Immature natural killer cell (primary cell): ENCODE measurements around the gene IFI16. TPM values are rescaled to one million over a fixed set of nuclear protein-coding genes. Genes with fewer than 3 reads are reported as not detected.
"Not testable (repeated sequence)": the region's sequence is repeated elsewhere in the genome, so short reads cannot be mapped to it uniquely, and the experiment has no call there.

Experiments used
- DNase-seq, 3 donors: peaks; one replicate each; pipeline ENCODE4 v3.0.0; 2022; ENCODE audit warnings: mixed read lengths in 1 of 3
- H3K27ac Mint-ChIP-seq, 6 donors: one replicate each; pipeline ENCODE4 v1.8.0; 2020; ENCODE audit warnings: mixed read lengths in 6 of 6, mild to moderate bottlenecking in 5 of 6, inconsistent platforms in 4 of 6, moderate library complexity in 3 of 6
- H3K27me3 Mint-ChIP-seq, 3 donors: one replicate each; pipeline ENCODE4 v1.8.0; 2020 to 2021; ENCODE audit warnings: low read depth in 3 of 3, mild to moderate bottlenecking in 3 of 3, mixed read lengths in 3 of 3, moderate library complexity in 3 of 3, inconsistent platforms in 1 of 3
- H3K36me3 Mint-ChIP-seq, 3 donors: one replicate each; pipeline ENCODE4 v1.8.0; 2020; ENCODE audit warnings: mixed read lengths in 3 of 3, inconsistent platforms in 2 of 3, mild to moderate bottlenecking in 2 of 3
- H3K4me1 Mint-ChIP-seq, 2 donors: one replicate each; pipeline ENCODE4 v1.8.0; 2020; ENCODE audit warnings: inconsistent platforms in 2 of 2, mild to moderate bottlenecking in 2 of 2, mixed read lengths in 2 of 2, moderate library complexity in 1 of 2
- H3K4me3 Mint-ChIP-seq, 5 donors: one replicate each; pipeline ENCODE4 v1.8.0; 2020; ENCODE audit warnings: mild to moderate bottlenecking in 5 of 5, mixed read lengths in 5 of 5, inconsistent platforms in 3 of 5, moderate library complexity in 3 of 5
- H3K9me3 Mint-ChIP-seq, 6 donors: one replicate each; pipeline ENCODE4 v1.8.0; 2020; ENCODE audit warnings: mild to moderate bottlenecking in 6 of 6, mixed read lengths in 6 of 6, inconsistent platforms in 4 of 6, moderate library complexity in 3 of 6
- polyA plus RNA-seq, 3 donors: library from polyadenylated mRNA; unstranded; fragments of 300-500 nt; fragmentation: Illumina TruSeq; gene quantifications; one replicate each; pipeline ENCODE4 v1.2.3, GENCODE V29; 2021

Gene IFI16
- polyA plus RNA-seq, 3 donors from 2014 or later, result 78.8 to 205 (median 80.3) TPM

DNA sequence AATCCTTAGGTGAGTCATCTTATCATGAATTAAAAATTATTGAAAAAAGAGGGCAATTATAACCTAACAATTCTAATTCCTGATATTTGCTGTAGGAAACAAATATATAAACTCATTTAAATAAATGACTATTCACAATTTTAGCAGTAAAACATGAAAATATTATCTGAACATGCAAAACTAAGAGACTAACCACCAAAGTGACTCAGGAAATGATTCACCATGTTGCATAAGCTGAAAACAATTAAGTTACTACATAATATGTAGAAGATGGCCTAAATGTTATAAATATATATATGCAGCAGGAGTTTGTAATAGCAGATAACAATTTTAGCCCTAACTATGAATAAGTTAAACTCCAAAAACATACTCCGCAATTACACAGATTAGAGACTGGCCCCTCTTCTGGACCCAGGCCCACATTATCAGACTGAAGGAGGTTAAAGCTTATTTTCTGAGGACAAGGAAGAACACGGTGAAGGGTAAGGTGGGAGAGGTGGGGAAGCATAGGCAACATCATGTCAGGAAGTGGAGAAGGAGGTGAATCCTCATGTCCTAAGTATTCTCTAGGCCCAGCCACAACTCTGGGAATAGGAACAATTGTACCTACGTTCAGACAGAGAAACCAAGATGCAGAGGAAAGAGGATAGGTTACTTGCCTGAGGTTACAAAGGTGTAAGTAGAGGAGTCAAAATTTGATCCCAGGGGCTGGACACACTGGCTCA lies 82.5 kb downstream of the IFI16 start:
- H3K27me3 Mint-ChIP-seq, result peaks cover 0 to 2% (median 0%) of the 10 kb centered on the region in 3 donors
- H3K4me3 Mint-ChIP-seq, result peak overlapping the region in 3 of 5 donors; percentile 12 to 48 (median 33)
- DNase-seq, result peak in 1 of 3 donors; percentile 7
- no peaks in the 10 kb centered on the region for H3K36me3 Mint-ChIP-seq
- no peaks in the 10 kb centered on the region for H3K9me3 Mint-ChIP-seq
- H3K4me1 Mint-ChIP-seq, result peaks cover 15 to 17% of the 10 kb centered on the region in 2 donors
- H3K27ac Mint-ChIP-seq, result peak overlapping the region; percentile 5 to 90 (median 68)

DNA sequence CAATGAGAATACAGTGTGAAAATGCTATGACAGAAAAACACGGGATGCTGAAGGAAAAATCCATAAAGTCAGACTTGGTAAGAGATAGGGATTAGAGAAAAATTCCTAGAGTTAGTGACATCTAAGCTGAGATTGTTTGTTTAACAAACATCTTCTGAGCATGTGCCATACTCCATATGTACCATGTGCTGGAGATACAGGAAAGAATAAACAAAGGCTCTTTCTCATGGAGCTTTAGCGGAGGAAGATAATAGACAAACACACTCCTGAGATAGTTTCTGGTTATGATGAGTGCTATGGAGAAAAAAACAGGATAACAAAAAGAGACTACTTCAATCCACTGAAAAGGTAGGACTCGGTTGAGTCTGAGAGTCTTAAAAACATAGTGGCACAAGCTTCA lies 88.9 kb downstream of the IFI16 start:
- peaks cover 6 to 12% (median 7%) of the 10 kb centered on the region in 3 donors for H3K27me3 Mint-ChIP-seq
- no peak for DNase-seq
- H3K27ac Mint-ChIP-seq, result no peak overlapping the region
- H3K9me3 Mint-ChIP-seq, result no peaks in the 10 kb centered on the region
- no peak overlapping the region for H3K4me3 Mint-ChIP-seq
- no peaks in the 10 kb centered on the region for H3K36me3 Mint-ChIP-seq
- no peaks in the 10 kb centered on the region for H3K4me1 Mint-ChIP-seq

DNA sequence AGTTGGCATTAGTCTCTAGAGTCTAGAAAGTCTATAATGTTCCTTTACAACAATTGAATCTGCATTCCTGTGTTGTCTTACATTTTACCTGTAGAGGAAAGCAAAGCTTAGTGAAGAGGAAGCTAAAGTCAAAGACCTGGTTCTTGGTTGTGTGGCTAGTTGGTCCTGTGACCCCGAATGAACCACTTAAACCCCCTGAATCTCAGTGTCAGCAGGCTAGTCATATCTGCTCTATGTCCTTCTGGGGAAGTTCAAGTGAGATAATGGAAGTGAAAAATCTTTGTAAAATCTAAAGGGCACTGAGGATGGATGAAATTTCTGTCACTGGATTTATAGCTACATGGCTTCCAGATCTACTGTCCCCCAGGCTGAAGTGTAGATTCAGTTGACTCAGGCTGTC lies 90.9 kb downstream of the IFI16 start:
- H3K4me3 Mint-ChIP-seq, result no peak overlapping the region
- H3K9me3 Mint-ChIP-seq, result no peaks in the 10 kb centered on the region
- no peaks in the 10 kb centered on the region for H3K4me1 Mint-ChIP-seq
- H3K27ac Mint-ChIP-seq, result no peak overlapping the region
- no peak for DNase-seq
- H3K27me3 Mint-ChIP-seq, result peaks cover 6 to 10% (median 7%) of the 10 kb centered on the region in 3 donors
- no peaks in the 10 kb centered on the region for H3K36me3 Mint-ChIP-seq

DNA sequence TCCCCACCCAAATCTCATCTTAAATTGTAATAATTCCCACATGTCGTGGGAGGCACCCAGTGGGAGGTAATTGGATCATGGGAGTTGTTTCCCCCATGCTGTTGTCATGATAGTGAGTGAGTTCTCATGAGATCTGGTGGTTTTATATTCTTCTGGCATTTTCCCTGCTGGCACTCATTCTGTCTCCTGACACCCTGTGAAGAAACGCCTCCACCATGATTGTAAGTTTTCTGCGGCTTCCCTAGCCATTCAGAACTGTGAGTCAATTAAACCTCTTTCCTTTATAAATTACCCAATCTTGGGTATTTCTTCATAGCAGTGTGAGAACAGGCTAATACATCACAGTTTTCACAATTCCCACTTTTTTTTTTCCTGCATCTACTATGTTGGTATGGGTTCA lies 93.3 kb downstream of the IFI16 start:
- H3K36me3 Mint-ChIP-seq, H3K27ac Mint-ChIP-seq, H3K9me3 Mint-ChIP-seq, H3K27me3 Mint-ChIP-seq, H3K4me1 Mint-ChIP-seq, H3K4me3 Mint-ChIP-seq, DNase-seq: not testable (repeated sequence)

Other genes with a start within 250 kb of the IFI16 start
- not detected for gene OR6N1, start 237.7 kb upstream of the IFI16 start, polyA plus RNA-seq
- gene OR6N2, start 228.7 kb upstream of the IFI16 start, polyA plus RNA-seq, result not detected
- 10 to 100 TPM in 1 of 3 donors, 1 to 10 TPM in 2; 2.8 to 16.3 (median 8.8) TPM for gene MNDA, start 178.6 kb upstream of the IFI16 start, polyA plus RNA-seq
- gene PYHIN1, start 78.4 kb upstream of the IFI16 start, polyA plus RNA-seq, result 100 to 1,000 TPM; 141 to 290 (median 150) TPM
- gene AIM2, start 66.9 kb downstream of the IFI16 start, polyA plus RNA-seq, result 1 to 10 TPM in 1 of 3 donors, under 1 TPM in 2; 0.28 to 1.1 (median 0.34) TPM
- not detected for gene CADM3, start 161.7 kb downstream of the IFI16 start, polyA plus RNA-seq
- gene ACKR1, start 195.0 kb downstream of the IFI16 start, polyA plus RNA-seq, result not detected